PC-3 (cell line): ENCODE measurements around the gene FAM120B.

Source experiments
- CTCF ChIP-seq: fragments of 300-600 bp; sonication (generic); conservative IDR thresholded peaks from 2 replicates; pipeline ENCODE4 v1.5.1; 2017; ENCODE audit warnings: antibody characterized with exemption, low read depth, mild to moderate bottlenecking, low read length
- EZH2 ChIP-seq: fragments of 300-600 bp; sonication (generic); IDR thresholded peaks from one replicate; pipeline ENCODE4 v1.6.1; 2017; ENCODE audit warnings: antibody characterized with exemption, mild to moderate bottlenecking, low read length; ENCODE audit not compliant: unreplicated experiment
- EZH2phosphoT487 ChIP-seq: fragments of 300-600 bp; sonication (generic); IDR thresholded peaks from 2 replicates; pipeline ENCODE4 v1.6.1; 2018; ENCODE audit warnings: mild to moderate bottlenecking, antibody characterized with exemption, low read length, borderline replicate concordance

- no peak for TF ChIP-seq CTCF
- no peak for TF ChIP-seq EZH2phosphoT487
- TF ChIP-seq EZH2 = no peak
Measured at GRCh38 chr6:170362121-170362520, 55.6 kb downstream of the FAM120B start.
